ENCODE measurements around the gene CAV1. TPM values are rescaled to one million over a fixed set of nuclear protein-coding genes. Genes with fewer than 3 reads are reported as not detected.

Gene CAV1
- total RNA-seq, 1 donor from 2014 or later = 300 TPM

DNA sequence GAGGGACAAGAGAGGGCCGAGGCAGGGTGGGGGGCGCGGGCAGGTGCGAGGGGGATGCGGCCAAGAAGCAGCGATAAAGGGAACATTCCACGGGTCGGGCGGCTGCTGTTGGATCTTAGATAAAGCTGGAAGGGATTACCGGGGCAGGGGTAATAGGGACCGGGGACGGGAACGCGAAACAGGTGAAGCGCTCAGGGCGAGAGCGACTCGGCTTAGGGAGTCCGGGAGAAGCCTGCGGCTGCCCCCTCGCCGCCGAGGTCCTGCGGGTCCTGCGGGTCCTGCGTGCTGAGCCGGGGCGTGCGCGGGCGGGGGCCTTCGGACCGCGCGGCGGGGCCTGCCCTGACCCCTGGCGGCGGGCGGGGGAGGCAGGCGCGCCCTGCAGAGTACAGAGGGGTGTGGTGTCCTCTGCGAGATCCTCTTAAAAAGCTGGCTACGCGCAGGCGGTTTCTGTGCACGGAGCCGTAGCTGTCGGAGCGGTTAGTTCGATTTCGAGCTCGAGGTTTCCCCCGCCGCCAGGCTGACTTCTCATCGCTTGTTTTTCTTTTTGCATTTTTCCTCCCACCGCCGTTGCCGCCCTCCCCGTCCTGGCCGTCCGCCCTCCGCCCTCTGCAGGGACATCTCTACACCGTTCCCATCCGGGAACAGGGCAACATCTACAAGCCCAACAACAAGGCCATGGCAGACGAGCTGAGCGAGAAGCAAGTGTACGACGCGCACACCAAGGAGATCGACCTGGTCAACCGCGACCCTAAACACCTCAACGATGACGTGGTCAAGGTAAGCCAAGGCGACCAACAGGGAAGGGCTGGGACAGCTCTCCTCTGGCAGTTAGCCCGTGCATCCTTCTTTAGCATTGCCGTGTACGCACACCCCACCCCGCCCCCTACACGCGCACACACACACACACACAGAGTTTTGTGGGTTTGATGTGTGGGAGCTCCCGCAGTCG, 1.4 kb downstream of the CAV1 start:
- DNase-seq (peak; percentile 88), ATAC-seq (ENCODE audit: poor library complexity) (peak; percentile 86)
- intact Hi-C loops (cut with DNase I) = loop anchor here (5.0 kb wide), 3 partner anchors 51 to 254 kb away; no protein-coding TSS in a partner anchor

- intact Hi-C loops (cut with DNase I) = loop anchor here (5.0 kb wide), 3 partner anchors 50 to 255 kb away; no protein-coding TSS in a partner anchor
- ATAC-seq (ENCODE audit: poor library complexity) = no peak
Observed at GRCh38 chr7:116526897-116527296, 2.1 kb downstream of the CAV1 start.

DNA sequence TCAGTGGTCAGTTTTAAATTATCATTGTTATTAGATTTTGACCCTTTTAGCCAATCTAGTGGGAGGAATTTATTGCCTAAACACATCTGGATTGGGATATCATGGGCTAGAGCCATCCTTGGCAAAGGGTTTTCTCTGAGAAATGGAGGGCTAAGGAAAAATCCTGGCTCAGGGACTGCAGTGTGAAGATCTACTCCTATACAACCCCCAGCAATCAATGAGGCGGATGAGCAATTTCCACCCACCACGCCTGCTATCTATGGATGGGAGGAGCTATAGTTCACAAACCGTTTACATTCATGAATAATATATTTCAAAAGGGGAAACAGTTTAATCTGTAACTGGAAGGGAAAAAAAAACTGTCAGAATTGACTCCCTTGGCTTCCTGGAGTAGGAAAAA, 2.7 kb downstream of the CAV1 start:
- intact Hi-C loops (cut with DNase I) = loop anchor here (5.0 kb wide), 3 partner anchors 50 to 255 kb away; no protein-coding TSS in a partner anchor
- no peak for ATAC-seq (ENCODE audit: poor library complexity)
- DNase-seq = no peak

More at GRCh38 chr7:116526897-116527296, 2.1 kb downstream of the CAV1 start:
- DNase-seq = no peak

- peak; percentile 63 for DNase-seq
- intact Hi-C loops (cut with DNase I) = loop anchor here (5.0 kb wide), 3 partner anchors 49 to 256 kb away; no protein-coding TSS in a partner anchor
- ATAC-seq (ENCODE audit: poor library complexity) = peak; percentile 9
Observed at GRCh38 chr7:116528008-116528789, 3.4 kb downstream of the CAV1 start.

- ATAC-seq (ENCODE audit: poor library complexity) (no peak), DNase-seq (no peak)
- intact Hi-C loops (cut with DNase I) = loop anchor here (5.0 kb wide), 3 partner anchors 48 to 257 kb away; no protein-coding TSS in a partner anchor
Observed at GRCh38 chr7:116529250-116529649, 4.4 kb downstream of the CAV1 start.

DNA sequence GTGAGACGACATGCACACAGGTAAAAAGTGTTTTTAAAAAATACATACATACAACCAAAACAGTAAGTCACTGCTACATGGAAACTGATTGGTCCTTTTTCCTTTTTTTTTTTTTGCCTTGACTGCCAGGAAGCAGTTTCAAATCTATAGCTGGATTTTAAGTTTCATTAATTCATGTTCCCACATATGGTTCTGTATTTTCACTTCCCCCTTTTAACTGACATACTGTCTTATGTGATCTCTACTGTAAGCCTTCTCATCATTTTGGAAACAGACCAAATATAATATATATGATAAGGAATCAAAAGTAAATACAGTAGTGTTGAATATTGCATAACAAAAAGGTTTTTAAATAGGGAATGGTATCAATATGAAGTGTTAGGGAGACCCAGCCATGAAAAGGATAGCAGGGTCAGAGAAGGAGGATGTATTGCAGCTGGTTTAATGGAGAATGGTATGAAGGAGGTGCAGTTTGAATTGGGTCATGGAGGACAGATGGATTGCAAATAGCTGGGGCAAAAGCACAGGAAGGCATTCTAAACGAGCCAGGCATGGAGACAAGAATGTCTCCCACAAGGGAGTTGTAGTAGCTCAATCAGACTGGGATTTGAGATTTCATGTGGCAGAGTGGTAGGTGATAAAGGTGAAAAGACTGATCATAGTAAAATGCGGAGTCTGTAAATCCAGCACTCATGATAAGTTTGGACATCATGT, 5.4 kb downstream of the CAV1 start:
- DNase-seq = no peak
- intact Hi-C loops (cut with DNase I) = no loop called here
- ATAC-seq (ENCODE audit: poor library complexity) = no peak

- DNase-seq = no peak
- no peak for ATAC-seq (ENCODE audit: poor library complexity)
- intact Hi-C loops (cut with DNase I) = no loop called here
Observed at GRCh38 chr7:116532102-116532688, 7.4 kb downstream of the CAV1 start.

GRCh38 chr7:116534790-116535189, 10.0 kb downstream of the CAV1 start:
- intact Hi-C loops (cut with DNase I) = no loop called here

GRCh38 chr7:116535416-116535815, 10.6 kb downstream of the CAV1 start:
- intact Hi-C loops (cut with DNase I) = no loop called here
- no peak for DNase-seq
- ATAC-seq (ENCODE audit: poor library complexity) = no peak

More at GRCh38 chr7:116534790-116535189, 10.0 kb downstream of the CAV1 start:
- DNase-seq (no peak), ATAC-seq (ENCODE audit: poor library complexity) (peak; percentile 53)

- intact Hi-C loops (cut with DNase I) = no loop called here
Observed at GRCh38 chr7:116538138-116538537, 13.3 kb downstream of the CAV1 start.

GRCh38 chr7:116539879-116540278, 15.0 kb downstream of the CAV1 start:
- ATAC-seq (ENCODE audit: poor library complexity) = no peak
- intact Hi-C loops (cut with DNase I) = no loop called here
- no peak for DNase-seq

More at GRCh38 chr7:116538138-116538537, 13.3 kb downstream of the CAV1 start:
- DNase-seq (no peak), ATAC-seq (ENCODE audit: poor library complexity) (no peak)

DNA sequence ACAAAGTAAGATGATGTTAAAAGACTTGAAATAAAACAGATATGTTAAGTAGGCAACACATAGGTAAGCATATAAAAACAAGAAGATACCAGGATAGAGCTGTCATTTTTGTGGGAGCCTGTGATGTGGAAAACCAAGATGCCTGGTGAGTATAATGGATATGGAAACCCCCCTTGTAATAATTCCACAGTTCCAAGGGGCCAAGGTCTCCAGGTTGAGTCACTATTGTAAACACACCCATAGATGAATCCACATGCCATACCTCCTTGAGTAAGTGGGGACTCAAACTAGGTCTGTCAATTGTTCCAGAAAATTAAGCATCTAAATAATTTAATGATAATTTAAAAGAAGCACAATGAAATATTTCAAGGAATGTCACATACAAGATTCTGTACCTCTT, 15.9 kb downstream of the CAV1 start:
- ATAC-seq (ENCODE audit: poor library complexity) (no peak), DNase-seq (no peak)
- intact Hi-C loops (cut with DNase I) = no loop called here

- DNase-seq = no peak
- intact Hi-C loops (cut with DNase I) = no loop called here
Observed at GRCh38 chr7:116541951-116542350, 17.1 kb downstream of the CAV1 start.

DNA sequence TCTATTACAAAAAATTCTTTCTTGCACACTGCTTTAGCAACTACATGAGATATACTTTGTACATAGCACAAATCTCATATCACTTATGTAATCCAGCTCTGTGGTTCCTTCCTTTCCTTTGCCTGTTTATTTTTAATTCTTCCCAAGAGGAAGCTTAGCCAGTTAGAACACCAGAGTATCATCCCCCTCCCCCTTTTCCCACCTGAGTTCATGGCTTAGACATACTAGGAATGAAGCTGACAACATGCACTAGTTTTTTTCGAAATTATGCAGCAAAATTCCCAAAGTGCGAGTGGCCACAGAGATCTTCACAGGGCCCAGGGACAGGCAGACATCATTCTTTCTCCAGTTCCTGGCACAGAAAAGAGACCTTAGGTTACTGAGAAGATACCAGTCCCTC, 17.8 kb downstream of the CAV1 start:
- DNase-seq (no peak), ATAC-seq (ENCODE audit: poor library complexity) (no peak)
- intact Hi-C loops (cut with DNase I) = no loop called here

More at GRCh38 chr7:116541951-116542350, 17.1 kb downstream of the CAV1 start:
- no peak for ATAC-seq (ENCODE audit: poor library complexity)

GRCh38 chr7:116543664-116544063, 18.8 kb downstream of the CAV1 start:
- intact Hi-C loops (cut with DNase I) = no loop called here
- ATAC-seq (ENCODE audit: poor library complexity) = no peak
- no peak for DNase-seq

DNA sequence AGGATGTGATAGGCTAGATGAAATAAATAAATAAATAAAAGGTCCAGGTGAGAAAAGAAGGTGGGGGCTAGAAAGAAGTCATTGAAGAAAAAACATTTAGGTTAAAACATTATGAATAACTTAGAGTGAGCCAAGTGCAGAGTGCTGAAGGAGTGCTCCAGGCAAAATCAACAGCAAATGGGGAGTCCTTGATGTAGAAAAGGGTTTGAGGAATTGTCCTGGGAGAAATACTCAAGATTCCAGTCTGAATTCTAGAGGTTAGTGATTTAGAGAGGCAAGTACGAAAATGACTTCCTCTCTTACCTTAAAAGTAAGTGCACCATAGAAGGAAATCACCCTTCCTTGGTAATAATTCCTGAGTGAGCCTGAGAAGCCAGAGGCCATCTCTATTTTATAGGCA, 19.7 kb downstream of the CAV1 start:
- ATAC-seq (ENCODE audit: poor library complexity) (no peak), DNase-seq (no peak)
- intact Hi-C loops (cut with DNase I) = no loop called here

- DNase-seq = no peak
- ATAC-seq (ENCODE audit: poor library complexity) = peak; percentile 1
- intact Hi-C loops (cut with DNase I) = no loop called here
Observed at GRCh38 chr7:116545411-116545993, 20.7 kb downstream of the CAV1 start.

DNA sequence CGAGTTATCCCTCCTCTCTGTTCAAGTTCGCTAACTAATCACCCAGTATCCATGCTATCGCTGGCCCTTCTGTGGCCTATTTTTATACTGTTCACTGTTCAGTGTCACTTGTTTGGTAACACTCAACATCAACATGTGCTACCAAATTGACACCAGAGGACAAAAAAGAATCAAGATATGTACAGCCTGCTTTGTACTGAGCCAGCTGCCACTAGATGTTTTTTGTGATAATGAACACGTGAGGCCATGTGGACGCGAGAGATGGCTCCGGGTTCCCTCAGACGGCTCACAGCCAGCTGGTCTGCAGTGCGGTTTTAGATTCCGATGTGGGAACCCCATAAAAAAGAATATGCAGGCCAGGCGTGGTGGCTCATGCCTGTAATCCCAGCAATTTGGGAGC, 21.2 kb downstream of the CAV1 start:
- DNase-seq = no peak
- peak; percentile 82 for ATAC-seq (ENCODE audit: poor library complexity)
- intact Hi-C loops (cut with DNase I) = no loop called here
